Gastrocnemius medialis (tissue), 4 donors: ENCODE data around the gene INSYN2B. TPM values are rescaled to one million over a fixed set of nuclear protein-coding genes. Genes with fewer than 3 reads are reported as not detected.

ENCODE experiments used
- ATAC-seq, 2 donors: fragments of 150-250 bp; one replicate each; pipeline ENCODE4 v1.9.1; 2016
- DNase-seq, 2 donors: peaks; one replicate each; pipeline ENCODE4 v3.0.0-alpha.2; 2019
- H3K27ac ChIP-seq, 4 donors: fragments of 200-600 bp; sonication (generic); 1 replicate in 1 of 4; 2 replicates in 3 of 4; pipeline ENCODE4 v1.5.1; 2016 to 2018; ENCODE audit warnings: mild to moderate bottlenecking in 2 of 4, moderate library complexity in 1 of 4
- H3K27me3 ChIP-seq, 3 donors: fragments of 200-600 bp; sonication (generic) in 2 of 3; 1 replicate in 1 of 3; 2 replicates in 2 of 3; pipeline versions ENCODE4 v1.5.1 to v1.6.0; 2016 to 2019; ENCODE audit warnings: mild to moderate bottlenecking in 1 of 3, moderate library complexity in 1 of 3
- H3K36me3 ChIP-seq, 2 donors: fragments of 200-600 bp; sonication (generic) in 1 of 2; one replicate each; pipeline ENCODE4 v1.5.1; 2017 to 2018
- H3K4me1 ChIP-seq, 2 donors: fragments of 200-600 bp; sonication (generic) in 1 of 2; one replicate each; pipeline ENCODE4 v1.5.1; 2016 to 2017; ENCODE audit warnings: mild to moderate bottlenecking in 2 of 2
- H3K4me3 ChIP-seq, 4 donors: fragments of 200-600 bp; sonication (generic) in 3 of 4; 1 replicate in 1 of 4; 2 replicates in 3 of 4; pipeline ENCODE4 v1.5.1; 2016 to 2019; ENCODE audit warnings: mild to moderate bottlenecking in 2 of 4
- H3K9me3 ChIP-seq, 3 donors: fragments of 200-600 bp; sonication (generic) in 2 of 3; 1 replicate in 1 of 3; 2 replicates in 2 of 3; pipeline ENCODE4 v1.5.1; 2016 to 2019
- CTCF ChIP-seq, 5 experiments: fragments of 450-650 bp in 3 of 5; fragments of 200-600 bp in 2 of 5; sonication (generic) in 2 of 5; IDR thresholded peaks in 4 of 5; conservative IDR thresholded peaks in 1 of 5; 1 replicate in 4 of 5; 2 replicates in 1 of 5; pipeline ENCODE4 v1.5.1; 2016 to 2019; ENCODE audit warnings: antibody characterized with exemption in 5 of 5, mild to moderate bottlenecking in 3 of 5, moderate library complexity in 3 of 5
- POLR2A ChIP-seq, 2 donors: fragments of 450-650 bp; IDR thresholded peaks; one replicate each; pipeline ENCODE4 v1.6.1; 2017; ENCODE audit warnings: antibody characterized with exemption in 2 of 2, mild to moderate bottlenecking in 2 of 2, moderate library complexity in 2 of 2
- in situ Hi-C, 4 donors: fragments of 200-750 bp; cut with MboI; loops; one replicate each; pipeline versions ENCODE4 v1.15.0 to v1.8.0; 2017; ENCODE audit warnings: low sequenced_read_pairs in 4 of 4
- intact Hi-C: fragments of 100-400 bp; cut with DNase I; formaldehyde crosslinking; loops from one replicate; pipeline ENCODE4 v1.15.1; 2023; ENCODE audit warnings: low total_unique reads
- total RNA-seq, 4 donors: library from RNA; depleted of rRNA; stranded (reverse); fragments of >200 nt; gene quantifications; one replicate each; pipeline versions ENCODE4 v1.1.0 to v1.2.3, GENCODE V29; 2016

INSYN2B gene
- total RNA-seq, 4 donors from 2014 or later = 0.07 TPM; not detected in 3

GRCh38 chr5:170000155-170000554 lies 19.9 kb upstream of the INSYN2B start:
- Histone ChIP-seq H3K36me3 (no peaks in the 10 kb centered on the region), H3K27me3 (no peaks in the 10 kb centered on the region), H3K4me1 (no peaks in the 10 kb centered on the region), H3K4me3 (no peak overlapping the region), H3K27ac (no peak overlapping the region), H3K9me3 (no peaks in the 10 kb centered on the region)
- no peak for ATAC-seq
- no peak for DNase-seq
- no peak for TF ChIP-seq POLR2A (IDR thresholded peaks at IDR 0.05)
- TF ChIP-seq CTCF (IDR thresholded peaks at IDR 0.05 in 4 of 5, conservative IDR thresholded peaks at IDR 0.05 in 1 of 5) = no peak
- intact Hi-C loops = no loop called here
- in situ Hi-C loops = no loop called here

GRCh38 chr5:169999621-170000020 lies 19.3 kb upstream of the INSYN2B start:
- no peak for DNase-seq
- TF ChIP-seq POLR2A (IDR thresholded peaks at IDR 0.05) (no peak), CTCF (IDR thresholded peaks at IDR 0.05 in 4 of 5, conservative IDR thresholded peaks at IDR 0.05 in 1 of 5) (no peak)

GRCh38 chr5:169997798-169998197 lies 17.5 kb upstream of the INSYN2B start:
- Histone ChIP-seq H3K4me3 (no peak overlapping the region), H3K27me3 (no peaks in the 10 kb centered on the region), H3K9me3 (no peaks in the 10 kb centered on the region), H3K27ac (no peak overlapping the region), H3K4me1 (no peaks in the 10 kb centered on the region), H3K36me3 (no peaks in the 10 kb centered on the region)
- DNase-seq = no peak
- no peak for TF ChIP-seq CTCF (IDR thresholded peaks at IDR 0.05 in 4 of 5, conservative IDR thresholded peaks at IDR 0.05 in 1 of 5)
- no peak for TF ChIP-seq POLR2A (IDR thresholded peaks at IDR 0.05)
- intact Hi-C loops (no loop called here), in situ Hi-C loops (no loop called here)
- ATAC-seq = no peak

More at GRCh38 chr5:169999621-170000020, 19.3 kb upstream of the INSYN2B start:
- in situ Hi-C loops (no loop called here), intact Hi-C loops (no loop called here)
- Histone ChIP-seq H3K36me3 (no peaks in the 10 kb centered on the region), H3K4me1 (no peaks in the 10 kb centered on the region), H3K9me3 (no peaks in the 10 kb centered on the region), H3K4me3 (no peak overlapping the region), H3K27me3 (no peaks in the 10 kb centered on the region), H3K27ac (no peak overlapping the region)
- no peak for ATAC-seq

- DNase-seq (no peak), ATAC-seq (no peak)
- intact Hi-C loops = no loop called here
- no peaks in the 10 kb centered on the region for H3K27me3 ChIP-seq
- H3K4me3 ChIP-seq = no peak overlapping the region
- no peaks in the 10 kb centered on the region for H3K36me3 ChIP-seq
- in situ Hi-C loops = no loop called here
- no peak overlapping the region for H3K27ac ChIP-seq
- TF ChIP-seq CTCF (IDR thresholded peaks at IDR 0.05 in 4 of 5, conservative IDR thresholded peaks at IDR 0.05 in 1 of 5) (no peak), POLR2A (IDR thresholded peaks at IDR 0.05) (no peak)
- H3K9me3 ChIP-seq = no peaks in the 10 kb centered on the region
- no peaks in the 10 kb centered on the region for H3K4me1 ChIP-seq
Observed at GRCh38 chr5:169993485-169993790, 13.1 kb upstream of the INSYN2B start.

GRCh38 chr5:169992789-169993484 lies 12.6 kb upstream of the INSYN2B start:
- Histone ChIP-seq H3K27ac (no peak overlapping the region), H3K36me3 (no peaks in the 10 kb centered on the region), H3K4me3 (no peak overlapping the region), H3K9me3 (no peaks in the 10 kb centered on the region), H3K4me1 (no peaks in the 10 kb centered on the region), H3K27me3 (no peaks in the 10 kb centered on the region)
- TF ChIP-seq CTCF (IDR thresholded peaks at IDR 0.05 in 4 of 5, conservative IDR thresholded peaks at IDR 0.05 in 1 of 5) (no peak), POLR2A (IDR thresholded peaks at IDR 0.05) (no peak)
- intact Hi-C loops = no loop called here
- ATAC-seq (no peak), DNase-seq (no peak)
- in situ Hi-C loops = no loop called here
